OCI-LY3 (cell line): ENCODE results near the gene PTPRN2.

Experiments used
- CTCF ChIP-seq: fragments of 200-600, 300-600 bp; sonication (generic); IDR thresholded peaks from 2 replicates; pipeline ENCODE4 v1.5.1; 2014; ENCODE audit warnings: antibody characterized with exemption, low read length, low read depth
- EZH2phosphoT487 ChIP-seq: fragments of 200-600 bp; shearing (Covaris generic); IDR thresholded peaks from 2 replicates; pipeline ENCODE4 v1.6.1; 2018; ENCODE audit warnings: antibody characterized with exemption, mixed run types, low read depth

GRCh38 chr7:158592541-158592940 is 4.9 kb upstream of the PTPRN2 start:
- no peak for TF ChIP-seq CTCF
- TF ChIP-seq EZH2phosphoT487, result no peak
